ENCODE measurements around the gene HTR2A. TPM values are rescaled to one million over a fixed set of nuclear protein-coding genes. Genes with fewer than 3 reads are reported as not detected.

The HTR2A gene
- total and polyA plus RNA-seq, 2 donors (not counting 3 experiments of a cell fraction or from before 2014, with no cell fraction given) = not detected

GRCh38 chr13:46885018-46885417, 11.8 kb downstream of the HTR2A start:
- CTCF ChIA-PET = no interaction called here
- dilution Hi-C loops (cut with MboI; ENCODE audit: extremely low pct_ligation_motif_present, low sequenced_read_pairs) = no loop called here

GRCh38 chr13:46884531-46884930, 12.3 kb downstream of the HTR2A start:
- Histone ChIP-seq H4K20me1 (replicated peaks; ENCODE audit: control insufficient read depth, extremely low read depth, insufficient read depth, low read length) (no peaks in the 10 kb centered on the region), H3K36me3 (ENCODE audit: control insufficient read depth in 2 of 2, extremely low read depth in 1 of 2, insufficient read depth in 2 of 2, low read length in 2 of 2) (no peaks in the 10 kb centered on the region), H3K4me2 (ENCODE audit: insufficient read depth, low read length) (no peak overlapping the region), H3K9me3 (replicated peaks; ENCODE audit: control insufficient read depth, insufficient read depth, low read length) (no peaks in the 10 kb centered on the region), H3K79me2 (ENCODE audit: control insufficient read depth, insufficient read depth, low read length) (no peaks in the 10 kb centered on the region), H3K4me3 (replicated peaks in 1 of 3; ENCODE audit: insufficient read depth in 1 of 3, low read depth in 1 of 3, low read length in 3 of 3) (no peak overlapping the region), H3K27ac (ENCODE audit: insufficient read depth, low read depth, low read length) (no peak overlapping the region), H3K9ac (replicated peaks; ENCODE audit: extremely low read depth, insufficient read depth, low read length) (no peak overlapping the region), H3K9me1 (replicated peaks; ENCODE audit: control insufficient read depth, extremely low read depth, insufficient read depth, low read length) (no peaks in the 10 kb centered on the region), H2AFZ (ENCODE audit: low read depth, low read length) (no peak overlapping the region), H3K4me1 (ENCODE audit: control insufficient read depth, extremely low read depth, insufficient read depth, low read length) (no peaks in the 10 kb centered on the region), H3K27me3 (ENCODE audit: control insufficient read depth in 2 of 2, insufficient read depth in 2 of 2, low read length in 2 of 2) (peaks cover 0 to 2% of the 10 kb centered on the region in 2 experiments)
- TF ChIP-seq GATA2 (IDR thresholded peaks at IDR 0.05; ENCODE audit: insufficient read depth, insufficient read length, low read depth, low read length) (no peak), CTCF (IDR thresholded peaks at IDR 0.05; ENCODE audit: extremely low read depth in 1 of 2, insufficient read depth in 1 of 2, low read depth in 1 of 2, low read length in 2 of 2) (no peak), MYC (IDR thresholded peaks at IDR 0.05; ENCODE audit: low read depth, low read length) (no peak), POLR2AphosphoS5 (IDR thresholded peaks at IDR 0.05; ENCODE audit: insufficient read depth, low read depth, low read length) (no peak), MAX (IDR thresholded peaks at IDR 0.05; ENCODE audit: insufficient read depth, insufficient read length) (no peak), FOS (IDR thresholded peaks at IDR 0.05; ENCODE audit: borderline replicate concordance, insufficient read depth, low read length) (no peak), EZH2 (IDR thresholded peaks at IDR 0.05; ENCODE audit: borderline replicate concordance, low read depth, low read length, severe bottlenecking) (no peak), JUN (IDR thresholded peaks at IDR 0.05; ENCODE audit: borderline replicate concordance, insufficient read depth, insufficient read length, low read depth) (no peak), POLR2A (IDR thresholded peaks at IDR 0.05; ENCODE audit: low read depth, low read length) (no peak)
- BruUV-seq (replicated peaks) = no TSS peak
- intact Hi-C loops (cut with micrococcal nuclease) (no loop called here), dilution Hi-C loops (cut with MboI; ENCODE audit: extremely low pct_ligation_motif_present, low sequenced_read_pairs) (no loop called here)
- FAIRE-seq (no peak), DNase-seq (ENCODE audit: low read depth, low spot score) (no peak)
- ChIA-PET POLR2A (no interaction called here), CTCF (interaction anchor here (2.2 kb wide), 1 partner anchor 9 kb away, joined by 11 read pairs; no protein-coding TSS in a partner anchor)

More at GRCh38 chr13:46885018-46885417, 11.8 kb downstream of the HTR2A start:
- Histone ChIP-seq H3K4me1 (ENCODE audit: control insufficient read depth, extremely low read depth, insufficient read depth, low read length) (no peaks in the 10 kb centered on the region), H3K36me3 (ENCODE audit: control insufficient read depth in 2 of 2, extremely low read depth in 1 of 2, insufficient read depth in 2 of 2, low read length in 2 of 2) (no peaks in the 10 kb centered on the region), H4K20me1 (replicated peaks; ENCODE audit: control insufficient read depth, extremely low read depth, insufficient read depth, low read length) (no peaks in the 10 kb centered on the region), H3K79me2 (ENCODE audit: control insufficient read depth, insufficient read depth, low read length) (no peaks in the 10 kb centered on the region), H3K27me3 (ENCODE audit: control insufficient read depth in 2 of 2, insufficient read depth in 2 of 2, low read length in 2 of 2) (peaks cover 0 to 1% of the 10 kb centered on the region in 2 experiments), H3K9ac (replicated peaks; ENCODE audit: extremely low read depth, insufficient read depth, low read length) (no peak overlapping the region), H3K9me3 (replicated peaks; ENCODE audit: control insufficient read depth, insufficient read depth, low read length) (no peaks in the 10 kb centered on the region), H2AFZ (ENCODE audit: low read depth, low read length) (no peak overlapping the region), H3K27ac (ENCODE audit: insufficient read depth, low read depth, low read length) (no peak overlapping the region), H3K4me3 (replicated peaks in 1 of 3; ENCODE audit: insufficient read depth in 1 of 3, low read depth in 1 of 3, low read length in 3 of 3) (no peak overlapping the region), H3K4me2 (ENCODE audit: insufficient read depth, low read length) (no peak overlapping the region), H3K9me1 (replicated peaks; ENCODE audit: control insufficient read depth, extremely low read depth, insufficient read depth, low read length) (no peaks in the 10 kb centered on the region)
- FAIRE-seq = no peak
- no peak for TF ChIP-seq FOS (IDR thresholded peaks at IDR 0.05; ENCODE audit: borderline replicate concordance, insufficient read depth, low read length)
- TF ChIP-seq MYC (IDR thresholded peaks at IDR 0.05; ENCODE audit: low read depth, low read length) = no peak
- no peak for TF ChIP-seq GATA2 (IDR thresholded peaks at IDR 0.05; ENCODE audit: insufficient read depth, insufficient read length, low read depth, low read length)
- TF ChIP-seq EZH2 (IDR thresholded peaks at IDR 0.05; ENCODE audit: borderline replicate concordance, low read depth, low read length, severe bottlenecking) = no peak
- TF ChIP-seq MAX (IDR thresholded peaks at IDR 0.05; ENCODE audit: insufficient read depth, insufficient read length) = no peak
- no peak for TF ChIP-seq POLR2A (IDR thresholded peaks at IDR 0.05; ENCODE audit: low read depth, low read length)
- intact Hi-C loops (cut with micrococcal nuclease) = no loop called here
- BruUV-seq (replicated peaks) = no TSS peak
- POLR2A ChIA-PET = no interaction called here
- no peak for DNase-seq (ENCODE audit: low read depth, low spot score)
